Measurements from ENCODE around the gene NOS1AP. TPM values are rescaled to one million over a fixed set of nuclear protein-coding genes. Genes with fewer than 3 reads are reported as not detected.

The NOS1AP gene
- total RNA-seq (2014; rRNA removed; shearing (Covaris generic)), result not detected in 2 replicates
- total RNA-seq (2022), result not detected in 2 replicates
- percentile 8 among the genes with signal in this experiment for Bru-seq, nascent RNA
- percentile 6 among the genes with signal in this experiment for BruChase-seq, experiment 1, labeled RNA remaining after a 6-hour chase
- BruChase-seq, experiment 2, labeled RNA remaining after a 2-hour chase, result percentile 8 among the genes with signal in this experiment
- long read RNA-seq, result 0 reads

GRCh38 chr1:162069334-162070093 lies at the start of gene NOS1AP:
TSS of gene NOS1AP (plus strand) at chr1:162069691. CDS start at chr1:162070178, 487 bp downstream.
- peak; percentile 46 for DNase-seq (ENCODE audit: low spot score)
- no TSS peak for BruUV-seq (replicated peaks)

GRCh38 chr1:162020150-162020549 lies 49.3 kb upstream of the NOS1AP start:
- BruUV-seq (replicated peaks), result no TSS peak
- Histone ChIP-seq H2AFZ (ENCODE audit: low read length) (no peak overlapping the region), H4K20me1 (ENCODE audit: insufficient read depth, low read length) (no peaks in the 10 kb centered on the region), H3K4me2 (ENCODE audit: low read length) (no peak overlapping the region), H3K79me2 (ENCODE audit: insufficient read depth, low read depth, low read length) (no peaks in the 10 kb centered on the region), H3K9me3 (ENCODE audit: low read length) (no peaks in the 10 kb centered on the region), H3K4me3 (ENCODE audit: low read depth, low read length, poor library complexity, severe bottlenecking) (no peak overlapping the region), H3K4me1 (ENCODE audit: insufficient read depth, low read length, poor library complexity, severe bottlenecking) (no peaks in the 10 kb centered on the region), H3K9me2 (ENCODE audit: insufficient read depth, low read length) (no peaks in the 10 kb centered on the region), H3K36me3 (ENCODE audit: insufficient read depth, low read length) (no peaks in the 10 kb centered on the region), H3K27ac (ENCODE audit: low read depth, low read length, poor library complexity, severe bottlenecking) (no peak overlapping the region)
- TF ChIP-seq CTCF (conservative IDR thresholded peaks at IDR 0.05; ENCODE audit: low read length), result no peak
- TF ChIP-seq EZH2phosphoT487 (IDR thresholded peaks at IDR 0.05; ENCODE audit: borderline replicate concordance, low read depth, low read length), result no peak
- ChIA-PET POLR2A (no interaction called here), CTCF (ENCODE audit: unreplicated experiment) (no interaction called here)
- DNase-seq (ENCODE audit: low spot score), result no peak
- intact Hi-C loops (cut with micrococcal nuclease; ENCODE audit: unreplicated experiment), result no loop called here

More at GRCh38 chr1:162069334-162070093, at the start of gene NOS1AP:
- ChIA-PET CTCF (ENCODE audit: unreplicated experiment) (no interaction called here), POLR2A (no interaction called here)
- no peak within 1 kb of the TSS for H2AFZ ChIP-seq (ENCODE audit: low read length)
- H3K4me2 ChIP-seq (ENCODE audit: low read length), result peak within 1 kb of the TSS; percentile 78
- intact Hi-C loops (cut with micrococcal nuclease; ENCODE audit: unreplicated experiment), result no loop called here
- H3K79me2 ChIP-seq (ENCODE audit: insufficient read depth, low read depth, low read length), result no peaks in the 10 kb centered on the region
- H3K36me3 ChIP-seq (ENCODE audit: insufficient read depth, low read length), result no peaks in the 10 kb centered on the region
- no peak within 1 kb of the TSS for H3K27ac ChIP-seq (ENCODE audit: low read depth, low read length, poor library complexity, severe bottlenecking)
- no peaks in the 10 kb centered on the region for H3K9me2 ChIP-seq (ENCODE audit: insufficient read depth, low read length)
- no peaks in the 10 kb centered on the region for H3K4me1 ChIP-seq (ENCODE audit: insufficient read depth, low read length, poor library complexity, severe bottlenecking)
- peak within 1 kb of the TSS; percentile 64 for H3K4me3 ChIP-seq (ENCODE audit: low read depth, low read length, poor library complexity, severe bottlenecking)
- no peaks in the 10 kb centered on the region for H4K20me1 ChIP-seq (ENCODE audit: insufficient read depth, low read length)
- no peak for TF ChIP-seq EZH2phosphoT487 (IDR thresholded peaks at IDR 0.05; ENCODE audit: borderline replicate concordance, low read depth, low read length)
- no peak for TF ChIP-seq CTCF (conservative IDR thresholded peaks at IDR 0.05; ENCODE audit: low read length)
- H3K9me3 ChIP-seq (ENCODE audit: low read length), result no peaks in the 10 kb centered on the region

GRCh38 chr1:162021124-162021523 lies 48.4 kb upstream of the NOS1AP start:
- Histone ChIP-seq H3K36me3 (ENCODE audit: insufficient read depth, low read length) (no peaks in the 10 kb centered on the region), H3K4me1 (ENCODE audit: insufficient read depth, low read length, poor library complexity, severe bottlenecking) (no peaks in the 10 kb centered on the region), H2AFZ (ENCODE audit: low read length) (no peak overlapping the region), H3K79me2 (ENCODE audit: insufficient read depth, low read depth, low read length) (no peaks in the 10 kb centered on the region), H3K4me2 (ENCODE audit: low read length) (no peak overlapping the region), H3K27ac (ENCODE audit: low read depth, low read length, poor library complexity, severe bottlenecking) (no peak overlapping the region), H3K4me3 (ENCODE audit: low read depth, low read length, poor library complexity, severe bottlenecking) (no peak overlapping the region), H3K9me3 (ENCODE audit: low read length) (no peaks in the 10 kb centered on the region), H4K20me1 (ENCODE audit: insufficient read depth, low read length) (no peaks in the 10 kb centered on the region), H3K9me2 (ENCODE audit: insufficient read depth, low read length) (no peaks in the 10 kb centered on the region)
- no peak for TF ChIP-seq CTCF (conservative IDR thresholded peaks at IDR 0.05; ENCODE audit: low read length)
- TF ChIP-seq EZH2phosphoT487 (IDR thresholded peaks at IDR 0.05; ENCODE audit: borderline replicate concordance, low read depth, low read length), result no peak
- CTCF ChIA-PET (ENCODE audit: unreplicated experiment), result no interaction called here
- POLR2A ChIA-PET, result no interaction called here
- intact Hi-C loops (cut with micrococcal nuclease; ENCODE audit: unreplicated experiment), result no loop called here
- BruUV-seq (replicated peaks), result no TSS peak
- DNase-seq (ENCODE audit: low spot score), result no peak

All from OCI-LY7 (cell line).